ENCODE data around the gene CARMIL1.

GRCh38 chr6:25462235-25462897, 183.2 kb downstream of the CARMIL1 start:
- TF ChIP-seq CTCF (IDR thresholded peaks at IDR 0.05) (no peak), POLR2A (IDR thresholded peaks at IDR 0.05) (no peak)
